WTC11 (cell line): ENCODE results near the gene SUMF1. TPM values are rescaled to one million over a fixed set of nuclear protein-coding genes. Genes with fewer than 3 reads are reported as not detected.

ENCODE experiments used
- ATAC-seq: fragments of 200-7000 bp; cut with Tn5 transposase; 2 replicates; pipeline ENCODE4 v1.10.0; 2021; ENCODE audit warnings: mild to moderate bottlenecking, moderate library complexity
- CTCF ChIA-PET: fragments of 300-600 bp; sonication (Branson Sonifier 250); formaldehyde crosslinking; loops from one replicate; lab custom pipeline; 2021; ENCODE audit warnings: antibody characterized with exemption; lab: Charles Lee
- POLR2A ChIA-PET: fragments of 350-600 bp; sonication (Branson Sonifier 250); formaldehyde crosslinking; loops from one replicate; lab custom pipeline; 2021; ENCODE audit warnings: antibody characterized with exemption; lab: Charles Lee
- DNase-seq: peaks from one replicate; pipeline ENCODE4 v3.0.0; 2021; ENCODE audit warnings: low spot score
- H3K27ac Mint-ChIP-seq: 2 replicates; pipeline ENCODE4 v1.8.0; 2021; ENCODE audit warnings: mixed read lengths
- H3K27me3 Mint-ChIP-seq: 2 replicates; pipeline ENCODE4 v1.8.0; 2021; ENCODE audit warnings: low read depth, mild to moderate bottlenecking, moderate library complexity, mixed read lengths
- H3K36me3 Mint-ChIP-seq: 2 replicates; pipeline ENCODE4 v1.8.0; 2021; ENCODE audit warnings: mixed read lengths
- H3K4me1 Mint-ChIP-seq: 2 replicates; pipeline ENCODE4 v1.8.0; 2022; ENCODE audit warnings: mixed read lengths
- H3K4me3 Mint-ChIP-seq: 2 replicates; pipeline ENCODE4 v1.8.0; 2021; ENCODE audit warnings: mild to moderate bottlenecking, moderate library complexity, mixed read lengths
- H3K9me3 Mint-ChIP-seq: 2 replicates; pipeline ENCODE4 v1.8.0; 2021; ENCODE audit warnings: mixed read lengths
- CREM ChIP-seq: sonication (generic); formaldehyde crosslinking; IDR thresholded peaks from 2 replicates; pipeline ENCODE4 v1.8.1; 2022; ENCODE audit warnings: mild to moderate bottlenecking, missing genetic modification reagents, moderate library complexity
- JUN ChIP-seq: sonication (generic); formaldehyde crosslinking; IDR thresholded peaks from 2 replicates; pipeline ENCODE4 v1.8.0; 2023; ENCODE audit warnings: mild to moderate bottlenecking, missing genetic modification reagents
- KAT7 ChIP-seq: sonication (generic); formaldehyde crosslinking; IDR thresholded peaks from 2 replicates; pipeline ENCODE4 v1.8.1; 2023; ENCODE audit warnings: missing genetic modification reagents, mild to moderate bottlenecking, borderline replicate concordance
- SOX15 ChIP-seq: fragments of 250-450 bp; sonication (Bioruptor Pico); IDR thresholded peaks from 2 replicates; pipeline ENCODE4 v1.9.0; 2021; ENCODE audit warnings: mild to moderate bottlenecking
- ZBTB21 ChIP-seq: sonication (generic); formaldehyde crosslinking; IDR thresholded peaks from 2 replicates; pipeline ENCODE4 v1.8.1; 2023; ENCODE audit warnings: mild to moderate bottlenecking, missing genetic modification reagents, borderline replicate concordance
- ZNF121 ChIP-seq: sonication (generic); formaldehyde crosslinking; IDR thresholded peaks from 2 replicates; pipeline ENCODE4 v1.8.0; 2023; ENCODE audit warnings: missing genetic modification reagents
- total RNA-seq: library from RNA; stranded (reverse); gene quantifications from 3 replicates; pipeline ENCODE4 v1.2.3, GENCODE V29; 2021
- TF ChIP-seq, protein P1 (sequence below): sonication (generic); formaldehyde crosslinking; IDR thresholded peaks from 2 replicates; pipeline ENCODE4 v1.8.0; 2022; ENCODE audit warnings: missing genetic modification reagents
- TF ChIP-seq, protein P2 (sequence below): sonication (generic); formaldehyde crosslinking; IDR thresholded peaks from 2 replicates; pipeline ENCODE4 v1.8.1; 2023; ENCODE audit warnings: mild to moderate bottlenecking, missing genetic modification reagents
- TF ChIP-seq, protein P3 (sequence below): fragments of 250-450 bp; sonication (Bioruptor Pico); IDR thresholded peaks from 2 replicates; pipeline ENCODE4 v1.9.0; 2021; ENCODE audit warnings: mild to moderate bottlenecking, borderline replicate concordance
- TF ChIP-seq, protein P4 (sequence below): fragments of 250-450 bp; sonication (Bioruptor Pico); IDR thresholded peaks from 2 replicates; pipeline ENCODE4 v1.9.0; 2021; ENCODE audit warnings: moderate library complexity, mild to moderate bottlenecking, inconsistent platforms, borderline replicate concordance
- TF ChIP-seq, protein P5 (sequence below): sonication (generic); formaldehyde crosslinking; IDR thresholded peaks from 2 replicates; pipeline ENCODE4 v1.8.0; 2023; ENCODE audit warnings: missing genetic modification reagents
- TF ChIP-seq, protein P6 (sequence below): sonication (generic); formaldehyde crosslinking; IDR thresholded peaks from 2 replicates; pipeline ENCODE4 v1.8.0; 2022; ENCODE audit warnings: mild to moderate bottlenecking, missing genetic modification reagents
- TF ChIP-seq, protein P7 (sequence below): fragments of 250-450 bp; sonication (Bioruptor Pico); IDR thresholded peaks from 2 replicates; pipeline ENCODE4 v1.9.0; 2021; ENCODE audit warnings: mild to moderate bottlenecking

Gene SUMF1
- total RNA-seq, 1 experiment from 2014 or later, result 10.4 TPM

DNA sequence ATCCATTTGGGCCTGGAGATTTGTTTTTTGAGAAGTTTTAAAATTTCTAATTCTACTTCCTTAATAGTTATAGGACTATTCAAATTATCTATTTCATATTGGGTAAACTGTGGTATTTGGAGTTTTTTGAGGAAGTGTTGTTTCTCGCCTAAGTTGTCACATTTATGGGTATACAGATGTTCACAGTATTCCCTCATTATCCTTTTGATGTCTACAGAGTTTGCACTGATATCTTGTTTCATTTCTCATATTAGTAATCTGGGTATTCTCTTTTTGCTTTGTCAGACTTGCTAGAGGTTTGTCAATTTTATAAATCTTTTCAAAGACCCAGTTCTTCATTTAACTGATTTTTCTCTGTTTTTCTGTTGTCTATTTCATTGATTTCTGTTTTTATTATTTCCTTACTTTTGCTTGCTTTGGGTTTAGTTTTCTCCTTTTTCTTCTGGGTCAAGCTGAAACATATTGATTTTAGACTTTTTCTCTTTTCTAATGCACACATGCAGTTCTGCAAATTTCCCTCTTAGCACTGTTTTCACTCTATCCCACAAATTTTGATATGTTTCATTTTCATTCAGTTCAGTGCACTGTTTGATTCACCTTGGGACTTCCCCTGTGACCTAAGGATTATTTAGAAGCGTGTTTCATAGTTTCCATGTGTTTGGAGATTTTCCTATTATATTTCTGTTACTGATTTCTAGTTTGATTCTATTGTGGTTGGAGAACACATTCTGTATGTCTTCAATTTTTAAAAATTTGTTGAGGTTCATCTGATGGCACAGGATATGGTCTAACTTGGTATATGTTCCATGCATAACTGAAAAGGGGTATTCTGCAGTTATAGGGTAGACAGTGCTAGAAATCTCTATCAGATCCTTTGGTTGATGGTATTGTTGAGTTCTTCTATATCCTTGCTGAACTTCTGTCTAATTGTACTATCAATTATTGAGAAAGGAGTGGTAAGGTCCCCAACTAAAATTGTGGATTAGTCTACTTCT, 79.6 kb downstream of the SUMF1 start:
- ATAC-seq (no peak), DNase-seq (no peak)
- ChIA-PET POLR2A (no interaction called here), CTCF (no interaction called here)
- Mint-ChIP-seq H3K9me3 (peaks cover 6% of the 10 kb centered on the region; the same call in 1 of the 2 replicates), H3K27me3 (no peaks in the 10 kb centered on the region), H3K36me3 (peaks cover 11% of the 10 kb centered on the region), H3K4me3 (no peak overlapping the region), H3K4me1 (peaks cover 19% of the 10 kb centered on the region), H3K27ac (no peak overlapping the region)
- TF ChIP-seq, protein P1, sequence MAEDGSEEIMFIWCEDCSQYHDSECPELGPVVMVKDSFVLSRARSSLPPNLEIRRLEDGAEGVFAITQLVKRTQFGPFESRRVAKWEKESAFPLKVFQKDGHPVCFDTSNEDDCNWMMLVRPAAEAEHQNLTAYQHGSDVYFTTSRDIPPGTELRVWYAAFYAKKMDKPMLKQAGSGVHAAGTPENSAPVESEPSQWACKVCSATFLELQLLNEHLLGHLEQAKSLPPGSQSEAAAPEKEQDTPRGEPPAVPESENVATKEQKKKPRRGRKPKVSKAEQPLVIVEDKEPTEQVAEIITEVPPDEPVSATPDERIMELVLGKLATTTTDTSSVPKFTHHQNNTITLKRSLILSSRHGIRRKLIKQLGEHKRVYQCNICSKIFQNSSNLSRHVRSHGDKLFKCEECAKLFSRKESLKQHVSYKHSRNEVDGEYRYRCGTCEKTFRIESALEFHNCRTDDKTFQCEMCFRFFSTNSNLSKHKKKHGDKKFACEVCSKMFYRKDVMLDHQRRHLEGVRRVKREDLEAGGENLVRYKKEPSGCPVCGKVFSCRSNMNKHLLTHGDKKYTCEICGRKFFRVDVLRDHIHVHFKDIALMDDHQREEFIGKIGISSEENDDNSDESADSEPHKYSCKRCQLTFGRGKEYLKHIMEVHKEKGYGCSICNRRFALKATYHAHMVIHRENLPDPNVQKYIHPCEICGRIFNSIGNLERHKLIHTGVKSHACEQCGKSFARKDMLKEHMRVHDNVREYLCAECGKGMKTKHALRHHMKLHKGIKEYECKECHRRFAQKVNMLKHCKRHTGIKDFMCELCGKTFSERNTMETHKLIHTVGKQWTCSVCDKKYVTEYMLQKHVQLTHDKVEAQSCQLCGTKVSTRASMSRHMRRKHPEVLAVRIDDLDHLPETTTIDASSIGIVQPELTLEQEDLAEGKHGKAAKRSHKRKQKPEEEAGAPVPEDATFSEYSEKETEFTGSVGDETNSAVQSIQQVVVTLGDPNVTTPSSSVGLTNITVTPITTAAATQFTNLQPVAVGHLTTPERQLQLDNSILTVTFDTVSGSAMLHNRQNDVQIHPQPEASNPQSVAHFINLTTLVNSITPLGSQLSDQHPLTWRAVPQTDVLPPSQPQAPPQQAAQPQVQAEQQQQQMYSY (CRISPR knock-in tag), result no peak
- TF ChIP-seq SOX15 (CRISPR knock-in tag), result no peak

DNA sequence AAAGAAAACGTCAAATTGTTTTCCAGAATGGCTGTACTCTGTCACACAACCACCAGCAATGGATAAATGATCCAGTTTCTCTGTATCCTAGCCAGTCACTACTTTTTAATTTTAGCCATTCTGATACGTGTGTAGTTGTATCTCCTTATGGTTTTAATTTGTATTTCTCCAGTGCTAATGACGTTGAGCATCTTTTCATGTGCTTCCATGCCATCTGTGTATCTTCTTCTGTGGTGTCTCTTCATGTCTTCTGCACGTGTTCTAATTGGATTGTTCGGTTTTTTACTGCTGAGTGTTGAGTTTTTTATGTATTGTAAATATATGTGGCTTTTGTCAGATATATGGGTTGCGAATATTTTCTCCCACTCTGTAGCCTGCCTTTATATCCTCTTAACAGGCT, 81.9 kb downstream of the SUMF1 start:
- Mint-ChIP-seq H3K4me3 (no peak overlapping the region), H3K27ac (no peak overlapping the region), H3K27me3 (no peaks in the 10 kb centered on the region), H3K36me3 (no peaks in the 10 kb centered on the region), H3K9me3 (peaks cover 4% of the 10 kb centered on the region), H3K4me1 (peaks cover 16% of the 10 kb centered on the region)
- DNase-seq (no peak), ATAC-seq (no peak)
- CTCF ChIA-PET, result no interaction called here
- POLR2A ChIA-PET, result no interaction called here
- TF ChIP-seq KAT7 (CRISPR knock-in tag) (no peak), CREM (CRISPR knock-in tag) (no peak), ZNF121 (no peak), JUN (CRISPR knock-in tag) (no peak), ZBTB21 (CRISPR knock-in tag) (no peak)
- TF ChIP-seq, protein P2, sequence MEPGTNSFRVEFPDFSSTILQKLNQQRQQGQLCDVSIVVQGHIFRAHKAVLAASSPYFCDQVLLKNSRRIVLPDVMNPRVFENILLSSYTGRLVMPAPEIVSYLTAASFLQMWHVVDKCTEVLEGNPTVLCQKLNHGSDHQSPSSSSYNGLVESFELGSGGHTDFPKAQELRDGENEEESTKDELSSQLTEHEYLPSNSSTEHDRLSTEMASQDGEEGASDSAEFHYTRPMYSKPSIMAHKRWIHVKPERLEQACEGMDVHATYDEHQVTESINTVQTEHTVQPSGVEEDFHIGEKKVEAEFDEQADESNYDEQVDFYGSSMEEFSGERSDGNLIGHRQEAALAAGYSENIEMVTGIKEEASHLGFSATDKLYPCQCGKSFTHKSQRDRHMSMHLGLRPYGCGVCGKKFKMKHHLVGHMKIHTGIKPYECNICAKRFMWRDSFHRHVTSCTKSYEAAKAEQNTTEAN, result no peak
- TF ChIP-seq, protein P3, sequence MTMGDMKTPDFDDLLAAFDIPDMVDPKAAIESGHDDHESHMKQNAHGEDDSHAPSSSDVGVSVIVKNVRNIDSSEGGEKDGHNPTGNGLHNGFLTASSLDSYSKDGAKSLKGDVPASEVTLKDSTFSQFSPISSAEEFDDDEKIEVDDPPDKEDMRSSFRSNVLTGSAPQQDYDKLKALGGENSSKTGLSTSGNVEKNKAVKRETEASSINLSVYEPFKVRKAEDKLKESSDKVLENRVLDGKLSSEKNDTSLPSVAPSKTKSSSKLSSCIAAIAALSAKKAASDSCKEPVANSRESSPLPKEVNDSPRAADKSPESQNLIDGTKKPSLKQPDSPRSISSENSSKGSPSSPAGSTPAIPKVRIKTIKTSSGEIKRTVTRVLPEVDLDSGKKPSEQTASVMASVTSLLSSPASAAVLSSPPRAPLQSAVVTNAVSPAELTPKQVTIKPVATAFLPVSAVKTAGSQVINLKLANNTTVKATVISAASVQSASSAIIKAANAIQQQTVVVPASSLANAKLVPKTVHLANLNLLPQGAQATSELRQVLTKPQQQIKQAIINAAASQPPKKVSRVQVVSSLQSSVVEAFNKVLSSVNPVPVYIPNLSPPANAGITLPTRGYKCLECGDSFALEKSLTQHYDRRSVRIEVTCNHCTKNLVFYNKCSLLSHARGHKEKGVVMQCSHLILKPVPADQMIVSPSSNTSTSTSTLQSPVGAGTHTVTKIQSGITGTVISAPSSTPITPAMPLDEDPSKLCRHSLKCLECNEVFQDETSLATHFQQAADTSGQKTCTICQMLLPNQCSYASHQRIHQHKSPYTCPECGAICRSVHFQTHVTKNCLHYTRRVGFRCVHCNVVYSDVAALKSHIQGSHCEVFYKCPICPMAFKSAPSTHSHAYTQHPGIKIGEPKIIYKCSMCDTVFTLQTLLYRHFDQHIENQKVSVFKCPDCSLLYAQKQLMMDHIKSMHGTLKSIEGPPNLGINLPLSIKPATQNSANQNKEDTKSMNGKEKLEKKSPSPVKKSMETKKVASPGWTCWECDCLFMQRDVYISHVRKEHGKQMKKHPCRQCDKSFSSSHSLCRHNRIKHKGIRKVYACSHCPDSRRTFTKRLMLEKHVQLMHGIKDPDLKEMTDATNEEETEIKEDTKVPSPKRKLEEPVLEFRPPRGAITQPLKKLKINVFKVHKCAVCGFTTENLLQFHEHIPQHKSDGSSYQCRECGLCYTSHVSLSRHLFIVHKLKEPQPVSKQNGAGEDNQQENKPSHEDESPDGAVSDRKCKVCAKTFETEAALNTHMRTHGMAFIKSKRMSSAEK, result no peak
- TF ChIP-seq, protein P4, sequence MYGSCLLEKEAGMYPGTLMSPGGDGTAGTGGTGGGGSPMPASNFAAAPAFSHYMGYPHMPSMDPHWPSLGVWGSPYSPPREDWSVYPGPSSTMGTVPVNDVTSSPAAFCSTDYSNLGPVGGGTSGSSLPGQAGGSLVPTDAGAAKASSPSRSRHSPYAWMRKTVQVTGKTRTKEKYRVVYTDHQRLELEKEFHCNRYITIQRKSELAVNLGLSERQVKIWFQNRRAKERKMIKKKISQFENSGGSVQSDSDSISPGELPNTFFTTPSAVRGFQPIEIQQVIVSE (CRISPR knock-in tag), result no peak
- TF ChIP-seq, protein P5, sequence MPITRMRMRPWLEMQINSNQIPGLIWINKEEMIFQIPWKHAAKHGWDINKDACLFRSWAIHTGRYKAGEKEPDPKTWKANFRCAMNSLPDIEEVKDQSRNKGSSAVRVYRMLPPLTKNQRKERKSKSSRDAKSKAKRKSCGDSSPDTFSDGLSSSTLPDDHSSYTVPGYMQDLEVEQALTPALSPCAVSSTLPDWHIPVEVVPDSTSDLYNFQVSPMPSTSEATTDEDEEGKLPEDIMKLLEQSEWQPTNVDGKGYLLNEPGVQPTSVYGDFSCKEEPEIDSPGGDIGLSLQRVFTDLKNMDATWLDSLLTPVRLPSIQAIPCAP (CRISPR knock-in tag), result no peak
- TF ChIP-seq, protein P6, sequence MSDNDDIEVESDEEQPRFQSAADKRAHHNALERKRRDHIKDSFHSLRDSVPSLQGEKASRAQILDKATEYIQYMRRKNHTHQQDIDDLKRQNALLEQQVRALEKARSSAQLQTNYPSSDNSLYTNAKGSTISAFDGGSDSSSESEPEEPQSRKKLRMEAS (CRISPR knock-in tag), result no peak
- TF ChIP-seq, protein P7, sequence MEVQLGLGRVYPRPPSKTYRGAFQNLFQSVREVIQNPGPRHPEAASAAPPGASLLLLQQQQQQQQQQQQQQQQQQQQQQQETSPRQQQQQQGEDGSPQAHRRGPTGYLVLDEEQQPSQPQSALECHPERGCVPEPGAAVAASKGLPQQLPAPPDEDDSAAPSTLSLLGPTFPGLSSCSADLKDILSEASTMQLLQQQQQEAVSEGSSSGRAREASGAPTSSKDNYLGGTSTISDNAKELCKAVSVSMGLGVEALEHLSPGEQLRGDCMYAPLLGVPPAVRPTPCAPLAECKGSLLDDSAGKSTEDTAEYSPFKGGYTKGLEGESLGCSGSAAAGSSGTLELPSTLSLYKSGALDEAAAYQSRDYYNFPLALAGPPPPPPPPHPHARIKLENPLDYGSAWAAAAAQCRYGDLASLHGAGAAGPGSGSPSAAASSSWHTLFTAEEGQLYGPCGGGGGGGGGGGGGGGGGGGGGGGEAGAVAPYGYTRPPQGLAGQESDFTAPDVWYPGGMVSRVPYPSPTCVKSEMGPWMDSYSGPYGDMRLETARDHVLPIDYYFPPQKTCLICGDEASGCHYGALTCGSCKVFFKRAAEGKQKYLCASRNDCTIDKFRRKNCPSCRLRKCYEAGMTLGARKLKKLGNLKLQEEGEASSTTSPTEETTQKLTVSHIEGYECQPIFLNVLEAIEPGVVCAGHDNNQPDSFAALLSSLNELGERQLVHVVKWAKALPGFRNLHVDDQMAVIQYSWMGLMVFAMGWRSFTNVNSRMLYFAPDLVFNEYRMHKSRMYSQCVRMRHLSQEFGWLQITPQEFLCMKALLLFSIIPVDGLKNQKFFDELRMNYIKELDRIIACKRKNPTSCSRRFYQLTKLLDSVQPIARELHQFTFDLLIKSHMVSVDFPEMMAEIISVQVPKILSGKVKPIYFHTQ (CRISPR knock-in tag), result no peak
- TF ChIP-seq, all 79 proteins: peak for 0
